T-helper 17 cell (primary cell): ENCODE data around the gene PLXNA4. TPM values are rescaled to one million over a fixed set of nuclear protein-coding genes. Genes with fewer than 3 reads are reported as not detected.

Experiments
- ATAC-seq: fragments of 150-1000 bp; cut with Tn5 transposase; 2 replicates; pipeline ENCODE4 v1.10.0; 2021; ENCODE audit warnings: mild to moderate bottlenecking, moderate library complexity
- DNase-seq, 3 donors: peaks; one replicate each; pipeline versions ENCODE4 v3.0.0 to v3.0.0-alpha.2; 2020 to 2021
- H3K9me3 ChIP-seq: one replicate; pipeline ENCODE4 v1.7.0; 2013; ENCODE audit warnings: low read length, mild to moderate bottlenecking; ENCODE audit not compliant: control insufficient read depth, poor library complexity, severe bottlenecking
- H3K27ac Mint-ChIP-seq: one replicate; pipeline ENCODE4 v1.8.0; 2022; ENCODE audit warnings: mild to moderate bottlenecking, moderate library complexity, mixed read lengths
- H3K27me3 Mint-ChIP-seq: one replicate; pipeline ENCODE4 v1.8.0; 2022; ENCODE audit warnings: mixed read lengths
- H3K36me3 Mint-ChIP-seq: one replicate; pipeline ENCODE4 v1.8.0; 2022; ENCODE audit warnings: low read depth, mixed read lengths
- H3K4me1 Mint-ChIP-seq: one replicate; pipeline ENCODE4 v1.8.0; 2022; ENCODE audit warnings: mild to moderate bottlenecking, mixed read lengths
- H3K4me3 Mint-ChIP-seq: one replicate; pipeline ENCODE4 v1.8.0; 2022; ENCODE audit warnings: mild to moderate bottlenecking, moderate library complexity, mixed read lengths
- total RNA-seq, 4 donors: library from RNA in 2 of 4; stranded (reverse) in 2 of 4; gene quantifications; one replicate each; pipeline ENCODE4 v1.2.3 and lab custom pipeline; 2022 to 2026

PLXNA4 gene
- total RNA-seq, 2 donors from 2014 or later = 9.5 to 11.7 TPM

DNA sequence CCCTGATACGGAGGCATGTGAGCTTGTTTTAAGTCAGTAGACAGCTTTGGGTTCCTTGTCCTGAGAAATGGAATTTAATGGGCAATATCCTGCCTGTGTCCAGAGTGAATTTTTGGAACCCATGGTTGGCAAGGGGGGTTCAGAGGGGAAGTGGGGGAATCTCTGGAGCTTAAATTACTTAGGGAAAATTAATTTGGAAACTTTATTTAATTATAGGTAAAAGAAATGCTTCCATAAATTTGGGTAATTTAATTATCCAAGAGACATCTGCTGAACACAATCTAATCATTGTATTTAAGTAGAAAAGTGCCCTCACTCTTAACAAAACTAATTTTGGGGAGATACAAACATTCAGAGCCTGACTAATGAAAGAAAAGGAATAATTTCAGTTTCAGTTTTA, 99.7 kb downstream of the PLXNA4 start:
- Mint-ChIP-seq H3K4me3 (no peak overlapping the region), H3K27ac (no peak overlapping the region), H3K27me3 (peaks cover 22% of the 10 kb centered on the region), H3K36me3 (no peaks in the 10 kb centered on the region), H3K4me1 (peaks cover 17% of the 10 kb centered on the region)
- no peak for ATAC-seq
- no peaks in the 10 kb centered on the region for H3K9me3 ChIP-seq
- DNase-seq = no peak

DNA sequence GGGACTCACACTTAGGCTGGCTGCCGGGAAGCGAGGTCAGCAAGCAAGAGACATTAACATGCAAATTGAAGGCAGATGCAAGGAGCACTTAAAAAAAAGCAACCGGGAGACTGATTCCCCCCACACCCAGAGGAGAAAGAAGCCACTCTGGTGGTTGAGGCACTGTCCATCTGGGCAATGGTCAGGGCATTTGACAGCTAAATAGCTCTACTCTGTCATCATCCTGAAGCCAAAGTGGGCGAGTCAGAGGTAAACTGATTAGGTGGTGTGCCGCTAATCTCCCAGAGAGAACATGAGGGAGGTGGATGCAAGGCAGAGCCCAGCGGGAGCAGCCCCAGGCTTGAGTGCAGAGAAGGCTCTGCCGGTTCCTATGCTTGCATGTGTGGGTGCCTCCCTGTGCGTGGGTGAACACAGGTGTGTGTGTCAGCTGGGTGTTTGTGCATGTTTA, 100.6 kb downstream of the PLXNA4 start:
- H3K27ac Mint-ChIP-seq = peak overlapping the region; percentile 45
- H3K9me3 ChIP-seq = no peaks in the 10 kb centered on the region
- DNase-seq (no peak), ATAC-seq (no peak)
- peaks cover 20% of the 10 kb centered on the region for H3K4me1 Mint-ChIP-seq
- H3K36me3 Mint-ChIP-seq = no peaks in the 10 kb centered on the region
- H3K4me3 Mint-ChIP-seq = no peak overlapping the region
- H3K27me3 Mint-ChIP-seq = peaks cover 22% of the 10 kb centered on the region

DNA sequence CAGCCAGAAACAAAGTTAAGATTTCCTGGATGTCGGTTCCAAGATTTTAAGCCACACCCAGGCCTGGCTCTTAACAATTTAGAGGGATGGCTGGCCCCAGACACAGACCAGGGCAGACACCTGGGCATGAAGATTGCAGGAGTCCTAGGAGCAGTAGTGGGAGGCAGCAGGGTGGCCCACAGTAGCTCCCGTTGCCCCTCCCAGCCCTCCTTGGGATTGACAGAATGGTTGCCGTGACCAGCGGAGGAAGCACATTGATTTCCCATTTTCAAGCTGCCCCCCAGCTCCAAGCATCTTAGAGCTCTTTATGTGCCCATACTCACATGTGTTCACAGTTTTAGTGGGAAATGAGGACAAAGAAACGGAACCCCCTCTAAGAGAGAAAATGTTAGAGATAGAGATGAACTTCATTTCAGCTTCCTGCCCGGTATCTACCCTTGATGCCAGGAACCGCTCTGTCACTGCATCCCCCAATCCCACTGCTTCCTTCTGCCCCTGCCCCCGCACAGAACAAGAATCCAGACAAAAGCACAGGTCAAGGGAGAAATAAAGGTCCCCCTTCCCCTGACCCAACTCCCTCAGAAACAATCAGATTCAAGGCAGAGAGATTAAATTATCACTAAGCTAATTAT, 101.1 kb downstream of the PLXNA4 start:
- DNase-seq = no peak
- H3K36me3 Mint-ChIP-seq = no peaks in the 10 kb centered on the region
- H3K27me3 Mint-ChIP-seq = peaks cover 26% of the 10 kb centered on the region
- peak overlapping the region; percentile 28 for H3K4me3 Mint-ChIP-seq
- H3K4me1 Mint-ChIP-seq = peaks cover 20% of the 10 kb centered on the region
- no peak for ATAC-seq
- H3K9me3 ChIP-seq = no peaks in the 10 kb centered on the region
- H3K27ac Mint-ChIP-seq = peak overlapping the region; percentile 45

DNA sequence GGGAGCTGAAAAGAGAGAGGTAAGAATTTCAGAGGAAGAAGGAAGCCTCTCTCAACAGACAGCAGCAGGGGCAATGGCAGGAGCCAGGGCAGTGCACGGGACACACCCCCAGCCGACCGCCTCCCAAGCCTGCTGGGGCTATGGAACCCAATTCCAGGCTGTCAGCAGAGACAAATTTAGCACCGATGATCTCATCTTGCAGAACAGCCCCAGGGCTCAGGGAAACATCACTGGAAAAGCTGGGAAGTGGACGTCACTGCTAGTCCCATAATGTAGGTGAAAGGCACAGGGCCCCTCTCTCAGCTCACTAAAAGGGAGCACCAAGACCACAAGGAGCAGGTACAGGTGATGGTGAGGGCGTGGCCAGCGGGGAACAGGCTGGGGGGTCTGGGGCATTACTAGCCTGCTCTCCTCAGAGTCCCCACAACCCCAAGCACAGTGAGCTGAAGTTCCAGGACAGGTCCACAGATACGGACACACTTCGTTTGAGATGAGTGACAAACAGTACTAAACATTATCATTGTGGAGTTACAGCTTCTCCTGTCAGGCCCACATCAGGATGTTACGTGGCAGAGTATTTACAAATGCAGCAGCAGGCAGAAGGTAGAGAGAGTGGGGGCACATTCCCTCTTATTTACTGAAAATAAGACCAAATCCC, 103.7 kb downstream of the PLXNA4 start:
- DNase-seq = no peak
- H3K27me3 Mint-ChIP-seq = peaks cover 30% of the 10 kb centered on the region
- no peak for ATAC-seq
- no peaks in the 10 kb centered on the region for H3K9me3 ChIP-seq
- H3K36me3 Mint-ChIP-seq = no peaks in the 10 kb centered on the region
- no peak overlapping the region for H3K4me3 Mint-ChIP-seq
- peaks cover 17% of the 10 kb centered on the region for H3K4me1 Mint-ChIP-seq
- H3K27ac Mint-ChIP-seq = peak overlapping the region; percentile 82

DNA sequence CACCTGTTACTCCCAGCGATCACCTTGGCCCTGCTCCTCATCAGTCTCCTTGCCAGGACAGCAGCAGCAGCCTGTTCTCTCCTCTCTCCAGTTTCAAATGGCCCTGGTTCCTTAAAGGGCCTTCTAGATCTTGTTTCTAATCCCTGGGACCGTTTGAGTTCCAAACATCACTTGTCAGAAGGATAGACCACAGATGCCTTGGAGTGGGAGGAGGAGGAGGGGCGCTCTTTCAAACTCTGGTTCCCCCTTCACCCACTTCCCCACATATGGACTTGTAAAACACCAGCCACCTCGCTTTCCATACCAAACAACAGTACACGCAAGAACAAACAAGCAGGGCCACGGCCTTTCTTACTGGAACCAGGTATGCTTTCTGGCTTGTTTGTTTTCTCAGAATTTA, 104.8 kb downstream of the PLXNA4 start:
- no peaks in the 10 kb centered on the region for H3K9me3 ChIP-seq
- peaks cover 35% of the 10 kb centered on the region for H3K27me3 Mint-ChIP-seq
- H3K27ac Mint-ChIP-seq = peak overlapping the region; percentile 6
- H3K36me3 Mint-ChIP-seq = peaks cover 2% of the 10 kb centered on the region
- ATAC-seq (no peak), DNase-seq (no peak)
- H3K4me3 Mint-ChIP-seq = no peak overlapping the region
- H3K4me1 Mint-ChIP-seq = peaks cover 17% of the 10 kb centered on the region

DNA sequence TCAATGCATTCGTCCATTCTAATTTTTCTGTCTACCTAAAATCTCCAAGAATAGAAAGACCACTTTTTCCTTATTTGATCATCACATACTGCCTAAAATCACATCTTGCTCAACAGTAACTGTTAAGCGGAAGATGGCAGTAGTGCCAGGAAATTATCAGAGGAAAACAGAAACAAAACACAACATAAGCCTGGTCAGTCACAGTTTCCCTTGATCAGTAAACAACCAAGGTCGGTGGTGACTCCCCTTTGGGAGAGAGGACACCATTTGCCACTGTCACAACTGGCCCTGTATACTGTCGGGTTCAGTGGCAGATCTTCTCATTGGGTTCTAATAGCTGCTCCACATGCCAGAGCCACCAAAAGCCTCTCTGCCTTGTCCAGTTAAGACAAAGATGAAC, 106.6 kb downstream of the PLXNA4 start:
- Mint-ChIP-seq H3K27ac (no peak overlapping the region), H3K27me3 (peaks cover 39% of the 10 kb centered on the region), H3K36me3 (peaks cover 2% of the 10 kb centered on the region), H3K4me3 (no peak overlapping the region), H3K4me1 (peaks cover 13% of the 10 kb centered on the region)
- H3K9me3 ChIP-seq = no peaks in the 10 kb centered on the region
- ATAC-seq (no peak), DNase-seq (no peak)

DNA sequence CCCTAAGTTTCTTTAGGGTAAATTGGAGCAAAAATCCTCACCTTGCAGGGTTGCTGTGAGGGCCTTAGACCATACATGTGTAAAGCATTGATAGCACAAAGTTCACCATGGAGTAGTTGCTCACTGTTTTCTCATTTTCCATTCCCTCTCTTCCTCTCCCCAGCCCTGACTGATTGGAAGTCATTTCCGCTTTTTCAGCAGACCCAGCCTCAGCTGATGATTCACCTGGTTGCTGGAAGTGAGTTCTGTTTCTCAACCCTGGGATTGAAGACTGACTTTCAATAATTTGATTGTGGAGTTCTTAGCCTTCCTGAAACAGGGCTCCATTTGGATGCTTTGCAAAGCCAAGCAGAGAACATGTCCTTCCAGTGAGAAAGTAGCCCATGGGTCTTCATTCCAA, 107.0 kb downstream of the PLXNA4 start:
- Mint-ChIP-seq H3K27me3 (peaks cover 39% of the 10 kb centered on the region), H3K27ac (no peak overlapping the region), H3K4me1 (peaks cover 13% of the 10 kb centered on the region), H3K4me3 (no peak overlapping the region), H3K36me3 (peaks cover 2% of the 10 kb centered on the region)
- DNase-seq (no peak), ATAC-seq (no peak)
- no peaks in the 10 kb centered on the region for H3K9me3 ChIP-seq

DNA sequence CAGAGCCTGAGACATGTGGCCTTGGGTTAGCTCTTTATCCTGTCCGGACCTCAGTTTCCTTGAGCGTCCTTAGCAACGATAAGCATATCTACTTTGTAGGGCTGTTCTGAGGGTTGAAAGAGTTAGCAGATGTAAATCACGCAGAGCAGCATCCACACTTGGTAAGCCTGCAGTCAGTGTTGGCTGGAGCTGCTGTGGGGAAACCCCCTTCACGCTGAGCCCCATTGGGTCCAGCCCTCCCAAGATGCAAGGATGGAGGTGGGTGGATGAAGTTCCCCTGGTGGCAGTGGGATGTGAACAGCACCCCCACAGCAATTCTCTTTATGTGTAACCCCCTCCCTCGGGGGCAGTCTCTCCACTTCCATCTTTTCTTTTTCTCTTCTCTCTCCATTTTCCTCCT, 109.9 kb downstream of the PLXNA4 start:
- H3K4me1 Mint-ChIP-seq = peaks cover 5% of the 10 kb centered on the region
- peak; percentile 39 for ATAC-seq

DNA sequence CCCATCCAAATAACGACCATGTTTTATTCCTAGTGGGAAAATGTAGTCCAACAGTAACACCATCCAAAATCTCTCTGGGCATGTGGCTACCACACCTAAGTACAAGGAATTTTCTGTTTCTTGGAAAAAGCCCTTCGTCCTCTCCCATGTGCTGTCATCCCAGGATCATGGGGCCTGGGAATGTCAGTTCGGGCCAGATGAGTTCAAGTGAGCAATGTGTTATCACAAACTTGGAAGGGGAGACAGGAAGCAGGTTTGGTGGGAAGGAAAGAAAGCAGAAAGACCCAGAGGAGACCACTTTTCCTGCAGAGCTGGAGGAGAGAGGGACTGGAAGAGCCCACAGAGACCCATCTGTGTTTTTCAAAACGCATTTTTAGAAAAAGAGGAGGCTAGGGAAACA, 110.8 kb downstream of the PLXNA4 start:
- H3K36me3 Mint-ChIP-seq = peaks cover 4% of the 10 kb centered on the region
- no peak overlapping the region for H3K27ac Mint-ChIP-seq
- H3K4me1 Mint-ChIP-seq = peaks cover 12% of the 10 kb centered on the region
- H3K27me3 Mint-ChIP-seq = peaks cover 20% of the 10 kb centered on the region
- ATAC-seq = no peak
- no peak overlapping the region for H3K4me3 Mint-ChIP-seq
- DNase-seq = no peak
- no peaks in the 10 kb centered on the region for H3K9me3 ChIP-seq

More for the DNA sequence above, 109.9 kb downstream of the PLXNA4 start:
- peaks cover 21% of the 10 kb centered on the region for H3K27me3 Mint-ChIP-seq
- DNase-seq = no peak
- no peak overlapping the region for H3K4me3 Mint-ChIP-seq
- no peak overlapping the region for H3K27ac Mint-ChIP-seq
- peaks cover 4% of the 10 kb centered on the region for H3K36me3 Mint-ChIP-seq
- H3K9me3 ChIP-seq = no peaks in the 10 kb centered on the region

DNA sequence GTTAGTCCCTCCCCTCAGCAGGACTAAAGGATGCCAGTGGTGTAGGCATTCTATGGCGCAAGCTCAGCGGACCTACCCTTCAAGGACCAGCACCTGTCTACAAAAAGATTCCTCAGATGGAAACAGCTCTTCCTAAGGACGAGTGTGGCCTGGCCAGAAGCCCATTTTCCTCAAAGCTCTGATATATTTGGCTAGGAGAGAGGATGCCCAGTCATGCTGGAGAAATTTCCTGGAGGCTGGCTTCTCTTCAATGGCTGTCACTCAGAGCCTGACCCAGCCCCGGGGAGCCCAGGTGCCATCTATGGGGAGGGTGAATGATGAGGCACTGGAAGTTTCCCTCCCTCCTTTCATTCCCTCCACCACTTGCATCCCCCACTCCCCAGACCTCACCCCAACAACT, 111.5 kb downstream of the PLXNA4 start:
- Mint-ChIP-seq H3K4me1 (peaks cover 12% of the 10 kb centered on the region), H3K4me3 (no peak overlapping the region)
- ATAC-seq = no peak

DNA sequence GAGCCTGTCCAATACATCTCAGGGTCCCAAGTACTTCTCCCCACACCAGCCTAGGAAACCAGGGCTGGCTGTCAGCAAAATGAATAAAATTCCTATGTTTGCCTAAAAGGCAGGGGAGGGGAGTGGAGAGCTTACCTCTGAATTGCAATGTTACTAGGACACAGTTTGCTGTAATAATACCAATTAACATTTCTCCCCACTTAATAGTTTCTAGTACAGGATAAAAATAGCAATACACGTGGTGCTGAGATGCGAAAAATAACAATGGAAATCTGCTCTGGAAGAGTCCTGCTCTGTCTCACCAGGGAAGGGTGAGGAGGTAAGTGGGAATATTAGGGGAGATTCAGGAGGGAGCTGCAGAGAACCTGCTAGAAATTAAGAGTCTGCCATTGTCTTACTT, 112.3 kb downstream of the PLXNA4 start:
- ATAC-seq (no peak), DNase-seq (no peak)
- H3K36me3 Mint-ChIP-seq = peaks cover 6% of the 10 kb centered on the region
- no peaks in the 10 kb centered on the region for H3K9me3 ChIP-seq
- no peak overlapping the region for H3K4me3 Mint-ChIP-seq
- peaks cover 12% of the 10 kb centered on the region for H3K4me1 Mint-ChIP-seq
- no peak overlapping the region for H3K27ac Mint-ChIP-seq
- peaks cover 17% of the 10 kb centered on the region for H3K27me3 Mint-ChIP-seq

More for the DNA sequence above, 111.5 kb downstream of the PLXNA4 start:
- no peaks in the 10 kb centered on the region for H3K9me3 ChIP-seq
- Mint-ChIP-seq H3K36me3 (peaks cover 4% of the 10 kb centered on the region), H3K27ac (no peak overlapping the region), H3K27me3 (peaks cover 17% of the 10 kb centered on the region)
- no peak for DNase-seq

DNA sequence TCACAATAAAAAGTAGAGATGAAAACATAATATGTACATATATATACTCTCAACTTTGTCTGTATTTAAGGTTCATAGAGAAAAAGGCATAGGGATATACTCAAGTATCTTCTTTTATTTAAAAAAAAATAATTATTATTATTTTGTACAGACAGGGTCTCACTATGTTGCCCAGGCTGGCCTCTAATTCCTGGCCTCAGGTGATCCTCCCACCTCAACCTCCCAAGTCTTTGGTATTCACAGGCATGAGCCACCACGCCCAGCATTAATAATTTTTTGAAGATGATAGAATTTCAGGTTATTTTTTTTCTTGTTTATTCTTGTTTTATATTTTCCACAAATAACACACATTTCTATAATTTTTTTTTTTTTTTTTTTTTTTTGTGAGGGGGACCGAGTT, 113.8 kb downstream of the PLXNA4 start:
- DNase-seq (no peak), ATAC-seq (no peak)
- peaks cover 12% of the 10 kb centered on the region for H3K4me1 Mint-ChIP-seq
- H3K9me3 ChIP-seq = no peaks in the 10 kb centered on the region
- peaks cover 6% of the 10 kb centered on the region for H3K36me3 Mint-ChIP-seq
- H3K27ac Mint-ChIP-seq = no peak overlapping the region
- H3K4me3 Mint-ChIP-seq = no peak overlapping the region
- H3K27me3 Mint-ChIP-seq = peaks cover 13% of the 10 kb centered on the region

DNA sequence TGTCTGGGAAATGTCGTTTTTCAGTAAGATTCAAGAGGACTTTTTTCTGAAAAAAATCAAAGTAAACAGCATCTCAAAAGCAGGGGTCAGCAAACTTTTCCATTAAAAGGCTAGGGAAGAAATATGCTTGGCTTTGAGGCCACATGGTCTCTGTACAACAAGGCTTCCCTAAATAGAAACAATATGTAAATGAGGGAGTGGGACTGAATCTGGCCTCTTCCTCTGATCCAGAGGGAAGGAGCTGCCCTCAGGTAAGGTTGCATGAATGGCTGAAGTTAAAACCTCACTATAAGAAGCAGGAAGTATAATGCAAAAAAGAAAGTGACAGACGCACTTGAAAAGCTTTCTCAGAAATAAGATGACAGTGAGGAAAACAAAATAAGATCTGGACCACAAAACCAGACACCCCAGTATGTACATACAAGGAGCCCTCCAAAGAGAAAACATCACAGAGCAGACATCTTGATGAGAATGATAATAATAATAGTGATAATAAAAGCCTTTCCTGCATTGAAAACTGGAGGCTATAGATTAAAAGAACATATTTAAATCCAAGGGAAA, 115.2 kb downstream of the PLXNA4 start:
- Mint-ChIP-seq H3K27me3 (peaks cover 7% of the 10 kb centered on the region), H3K4me3 (peak overlapping the region; percentile 69), H3K4me1 (peaks cover 15% of the 10 kb centered on the region), H3K36me3 (peaks cover 3% of the 10 kb centered on the region), H3K27ac (peak overlapping the region; percentile 89)
- H3K9me3 ChIP-seq = no peaks in the 10 kb centered on the region
- ATAC-seq (peak; percentile 30), DNase-seq (no peak)
